HUES6 (cell line): ENCODE measurements around the gene NPIPA8.
"Not testable (repeated sequence)": the region's sequence is repeated elsewhere in the genome, so short reads cannot be mapped to it uniquely, and the experiment has no call there.

Source experiments
- H3K27ac ChIP-seq: 2 replicates; pipeline ENCODE4 v1.7.0; 2013; ENCODE audit warnings: low read depth, mild to moderate bottlenecking, low read length, inconsistent platforms
- H3K27me3 ChIP-seq: 2 replicates; pipeline ENCODE4 v1.6.1; 2013; ENCODE audit warnings: low read length; ENCODE audit not compliant: control insufficient read depth, insufficient read depth
- H3K36me3 ChIP-seq: 2 replicates; pipeline ENCODE4 v1.6.1; 2013; ENCODE audit warnings: low read length; ENCODE audit not compliant: control insufficient read depth, insufficient read depth
- H3K4me1 ChIP-seq: 2 replicates; pipeline ENCODE4 v1.6.1; 2013; ENCODE audit warnings: low read length; ENCODE audit not compliant: control insufficient read depth, insufficient read depth
- H3K4me3 ChIP-seq: 2 replicates; pipeline ENCODE4 v1.5.1; 2013; ENCODE audit warnings: low read depth, low read length
- H3K9ac ChIP-seq: one replicate; pipeline ENCODE4 v1.6.1; 2013; ENCODE audit warnings: mild to moderate bottlenecking, low read length
- H3K9me3 ChIP-seq: 2 replicates; pipeline ENCODE4 v1.6.1; 2013; ENCODE audit warnings: low read depth, low read length; ENCODE audit not compliant: control insufficient read depth, insufficient read depth

Gene NPIPA8

DNA sequence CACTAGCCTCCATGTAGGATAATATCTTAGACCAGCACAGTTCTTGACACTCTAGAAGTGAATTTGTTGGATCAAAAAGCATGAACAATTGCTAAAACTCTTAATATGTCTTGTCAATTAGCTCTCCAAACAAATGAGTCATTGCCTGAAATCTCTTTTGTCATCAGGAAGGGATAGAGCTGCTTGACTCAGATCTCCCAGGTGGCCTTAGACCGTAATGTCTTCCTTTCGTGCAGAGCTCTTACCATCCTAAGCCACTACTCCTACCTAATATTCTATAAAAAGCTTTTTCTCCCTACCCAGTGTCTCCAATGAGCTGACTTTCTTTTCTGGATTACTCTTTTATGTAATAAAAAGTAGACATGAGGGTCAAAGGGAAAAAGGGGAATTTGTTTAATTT lies 66.4 kb downstream of the NPIPA8 start:
- H3K27ac ChIP-seq, H3K9ac ChIP-seq, H3K9me3 ChIP-seq, H3K27me3 ChIP-seq, H3K36me3 ChIP-seq, H3K4me3 ChIP-seq, H3K4me1 ChIP-seq: not testable (repeated sequence)
